GM12872 (cell line): ENCODE measurements around the gene CDIPT.

Source experiments
- TF ChIP-seq, protein P1 (sequence below): IDR thresholded peaks from 3 replicates; pipeline ENCODE4 v1.5.1; 2011; ENCODE audit warnings: low read depth, mild to moderate bottlenecking, low read length, moderate library complexity; ENCODE audit not compliant: insufficient read depth

CDIPT gene

GRCh38 chr16:29850998-29851397, 12.0 kb downstream of the CDIPT start:
- TF ChIP-seq, protein P1, sequence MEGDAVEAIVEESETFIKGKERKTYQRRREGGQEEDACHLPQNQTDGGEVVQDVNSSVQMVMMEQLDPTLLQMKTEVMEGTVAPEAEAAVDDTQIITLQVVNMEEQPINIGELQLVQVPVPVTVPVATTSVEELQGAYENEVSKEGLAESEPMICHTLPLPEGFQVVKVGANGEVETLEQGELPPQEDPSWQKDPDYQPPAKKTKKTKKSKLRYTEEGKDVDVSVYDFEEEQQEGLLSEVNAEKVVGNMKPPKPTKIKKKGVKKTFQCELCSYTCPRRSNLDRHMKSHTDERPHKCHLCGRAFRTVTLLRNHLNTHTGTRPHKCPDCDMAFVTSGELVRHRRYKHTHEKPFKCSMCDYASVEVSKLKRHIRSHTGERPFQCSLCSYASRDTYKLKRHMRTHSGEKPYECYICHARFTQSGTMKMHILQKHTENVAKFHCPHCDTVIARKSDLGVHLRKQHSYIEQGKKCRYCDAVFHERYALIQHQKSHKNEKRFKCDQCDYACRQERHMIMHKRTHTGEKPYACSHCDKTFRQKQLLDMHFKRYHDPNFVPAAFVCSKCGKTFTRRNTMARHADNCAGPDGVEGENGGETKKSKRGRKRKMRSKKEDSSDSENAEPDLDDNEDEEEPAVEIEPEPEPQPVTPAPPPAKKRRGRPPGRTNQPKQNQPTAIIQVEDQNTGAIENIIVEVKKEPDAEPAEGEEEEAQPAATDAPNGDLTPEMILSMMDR = no peak

DNA sequence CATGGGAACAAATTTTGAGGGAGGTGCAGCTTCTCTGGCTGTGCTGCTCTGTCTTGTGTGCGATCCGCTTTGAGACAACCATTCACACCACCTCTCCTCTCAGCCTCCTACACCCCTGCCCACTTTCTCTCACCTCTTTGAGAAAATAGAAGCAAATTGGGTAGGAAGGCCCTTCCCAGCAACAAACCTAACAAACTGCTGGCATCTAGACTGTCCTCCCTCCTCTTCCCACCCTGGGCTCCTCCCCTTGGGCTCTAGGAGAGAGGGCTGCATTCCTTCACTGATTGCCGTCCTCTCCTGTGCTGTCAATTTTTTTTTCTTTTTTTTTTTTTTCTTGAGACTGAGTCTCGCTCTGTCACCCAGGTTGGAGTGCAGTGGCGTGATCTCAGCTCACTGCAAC, 13.5 kb downstream of the CDIPT start:
- TF ChIP-seq, protein P1 = no peak

DNA sequence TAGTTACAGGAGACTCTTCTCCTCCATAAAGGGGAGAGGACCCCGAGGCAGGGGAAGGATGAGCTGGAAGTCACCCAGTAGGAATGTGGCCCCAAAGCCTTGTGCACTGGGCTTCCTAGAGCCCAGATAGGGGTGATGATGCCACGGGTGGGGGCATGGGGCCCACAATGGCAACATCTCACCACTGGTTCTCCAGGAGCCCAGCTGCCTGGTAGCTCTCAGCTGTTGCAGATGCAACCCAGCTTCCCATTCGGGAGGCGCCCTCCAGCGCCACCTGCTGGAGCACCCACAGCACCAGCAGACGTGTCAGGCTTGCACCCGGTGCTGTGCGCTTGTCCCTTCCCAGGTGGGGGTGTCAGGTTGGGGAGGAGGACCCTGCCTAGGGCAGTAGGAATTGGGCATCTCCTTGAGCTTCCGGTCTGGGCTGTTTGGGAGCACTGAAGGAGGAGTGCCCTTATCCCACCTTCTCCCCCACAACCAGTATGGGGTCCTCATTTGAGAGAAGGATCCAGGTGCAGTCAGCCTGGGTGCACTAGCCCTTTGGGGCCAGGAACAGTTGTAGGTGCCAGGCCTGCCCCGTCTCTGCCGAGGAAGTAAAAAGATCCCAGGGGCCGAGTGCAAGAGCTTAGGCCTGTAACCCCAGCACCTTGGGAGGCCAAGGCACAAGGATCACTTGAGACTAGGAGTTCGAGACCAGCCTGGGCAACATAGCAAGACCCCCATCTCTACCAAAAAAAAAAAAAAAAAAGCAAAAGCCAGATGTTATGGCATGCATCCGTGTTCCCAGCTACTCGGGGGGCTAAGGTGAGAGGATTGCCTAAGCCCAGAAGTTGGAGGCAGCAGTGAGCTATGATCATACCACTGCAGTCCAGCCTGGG, 14.4 kb downstream of the CDIPT start:
- TF ChIP-seq, protein P1 = peak; percentile 98

GRCh38 chr16:29845656-29846055, 17.4 kb downstream of the CDIPT start:
- TF ChIP-seq, protein P1 = no peak

- TF ChIP-seq, protein P1 = no peak
These were observed 18.3 kb downstream of the CDIPT start for GRCh38 chr16:29844575-29845331.

DNA sequence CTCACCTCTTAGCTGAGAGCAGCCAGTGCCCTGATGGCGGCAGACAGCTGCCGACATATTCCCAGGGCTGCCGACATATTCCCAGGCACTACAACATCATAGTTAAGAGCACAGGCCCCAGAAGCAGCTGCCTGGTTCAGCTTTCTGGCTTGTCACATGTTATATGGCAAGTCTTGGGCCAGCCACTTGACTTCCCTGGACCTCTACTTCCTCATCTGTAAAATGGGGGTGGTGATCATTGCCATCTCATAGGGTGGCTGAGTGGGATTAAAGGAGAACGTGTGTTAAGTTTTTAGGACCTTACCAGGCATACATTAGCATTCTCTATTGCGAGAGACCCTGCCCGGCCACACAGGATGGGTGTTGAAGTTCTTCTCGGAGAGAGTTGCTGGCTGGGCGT, 19.1 kb downstream of the CDIPT start:
- TF ChIP-seq, protein P1 = no peak

DNA sequence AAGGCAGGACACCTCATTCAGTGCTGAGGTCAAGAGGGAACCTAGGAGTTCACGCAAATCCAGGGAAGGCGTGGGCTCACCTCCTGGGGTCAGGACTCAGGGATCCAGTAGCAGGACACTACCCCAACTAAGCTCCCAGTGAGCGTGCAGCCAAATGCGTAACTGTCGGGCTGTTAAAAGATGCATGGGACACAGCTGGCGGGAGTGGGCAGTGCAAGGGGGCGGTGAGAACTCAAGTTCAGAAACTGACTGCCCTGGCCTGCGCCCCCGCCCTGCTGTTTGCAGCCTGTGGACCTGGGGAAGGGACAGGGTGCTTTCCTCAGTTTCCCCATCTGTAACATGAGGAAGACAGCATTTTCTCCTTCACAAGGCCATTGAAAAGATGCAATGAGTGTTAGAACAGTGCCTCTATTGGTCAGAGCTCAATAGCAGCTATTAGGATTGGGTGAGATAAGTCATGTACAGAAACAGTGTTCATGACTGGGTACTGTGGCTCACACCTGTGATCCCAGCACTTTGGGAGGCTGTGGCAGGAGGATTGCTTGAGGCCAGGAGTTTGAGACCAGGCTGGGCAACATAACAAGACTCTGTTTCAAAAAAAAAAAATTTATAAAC, 20.2 kb downstream of the CDIPT start:
- TF ChIP-seq, protein P1 = 0 out of 3 replicates have a peak, but pooled peaks have one; percentile 16
